HG03139 (cell line): ENCODE measurements around the gene SNRPA1.

Experiments
- ATAC-seq: cut with Tn5 transposase; IDR thresholded peaks from one replicate; pipeline ENCODE4 v1.9.1; 2021; ENCODE audit not compliant: unreplicated experiment

SNRPA1 gene

DNA sequence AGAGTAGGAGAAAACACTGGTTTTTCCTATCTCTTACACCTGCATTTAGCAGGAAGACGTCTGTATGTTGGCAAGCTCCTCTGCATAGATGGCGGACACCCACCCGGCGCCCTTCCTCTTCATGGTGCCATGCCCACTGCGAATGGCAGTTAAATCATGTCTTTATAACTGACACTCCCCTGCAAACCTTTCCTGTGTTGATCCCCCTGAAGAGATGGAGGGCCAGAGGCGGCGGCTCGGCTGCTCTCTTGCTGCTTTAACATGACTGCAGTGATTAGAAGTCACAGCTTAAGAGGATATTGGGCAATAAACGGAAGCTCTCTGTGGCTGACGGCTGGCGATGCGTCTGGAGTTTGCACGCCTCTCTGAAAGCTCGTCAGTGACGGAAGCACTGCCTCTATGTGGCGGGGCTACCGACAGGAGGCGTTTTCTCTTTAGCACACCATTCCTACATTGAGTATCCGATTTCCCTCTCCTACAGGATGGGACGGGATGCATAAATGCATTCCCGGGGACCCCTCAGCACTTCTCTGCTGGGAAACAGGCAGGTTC lies 25.5 kb upstream of the SNRPA1 start:
- no peak for ATAC-seq

DNA sequence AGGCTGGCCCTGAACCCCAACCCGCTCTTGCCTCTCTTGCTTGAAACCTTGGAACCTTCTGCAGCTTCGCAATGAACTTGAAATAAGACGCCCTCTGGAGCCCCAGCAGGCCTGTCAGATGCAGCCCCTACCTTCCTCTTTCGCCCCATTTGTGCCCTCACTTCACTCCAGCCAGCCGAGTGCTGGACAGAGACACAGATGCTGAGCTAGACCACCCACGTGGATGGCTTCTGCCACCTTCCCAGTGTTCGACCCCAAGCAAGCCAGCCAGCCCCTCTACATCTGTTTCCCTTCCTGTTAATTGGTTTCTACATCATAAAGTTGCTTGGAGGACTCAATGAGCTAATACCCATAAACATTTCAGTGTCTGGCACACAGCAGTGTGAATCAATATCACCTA lies 23.8 kb upstream of the SNRPA1 start:
- no peak for ATAC-seq

GRCh38 chr15:101318147-101318819 lies 23.2 kb upstream of the SNRPA1 start:
- ATAC-seq, result no peak

- no peak for ATAC-seq
Measured at GRCh38 chr15:101317336-101317872, 22.4 kb upstream of the SNRPA1 start.

DNA sequence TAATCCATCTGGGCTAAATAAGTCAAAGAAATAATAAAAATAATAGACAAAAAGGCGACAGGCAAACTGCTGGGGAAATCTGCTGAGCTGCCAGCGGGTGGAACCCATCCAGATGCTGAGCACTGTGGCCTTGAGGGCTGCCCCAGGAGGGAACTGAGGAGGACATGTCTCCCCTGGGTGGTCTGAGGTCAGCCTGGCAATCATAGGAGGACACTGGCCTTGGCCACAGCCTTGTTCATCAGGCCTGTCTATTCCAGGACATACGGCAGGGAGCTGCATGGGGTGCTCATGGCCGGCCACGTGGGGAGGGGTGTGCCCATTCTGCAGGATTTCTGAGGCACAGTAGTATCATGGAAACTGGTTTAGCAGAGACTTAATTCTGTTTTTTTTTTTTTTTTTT lies 21.5 kb upstream of the SNRPA1 start:
- ATAC-seq, result no peak

DNA sequence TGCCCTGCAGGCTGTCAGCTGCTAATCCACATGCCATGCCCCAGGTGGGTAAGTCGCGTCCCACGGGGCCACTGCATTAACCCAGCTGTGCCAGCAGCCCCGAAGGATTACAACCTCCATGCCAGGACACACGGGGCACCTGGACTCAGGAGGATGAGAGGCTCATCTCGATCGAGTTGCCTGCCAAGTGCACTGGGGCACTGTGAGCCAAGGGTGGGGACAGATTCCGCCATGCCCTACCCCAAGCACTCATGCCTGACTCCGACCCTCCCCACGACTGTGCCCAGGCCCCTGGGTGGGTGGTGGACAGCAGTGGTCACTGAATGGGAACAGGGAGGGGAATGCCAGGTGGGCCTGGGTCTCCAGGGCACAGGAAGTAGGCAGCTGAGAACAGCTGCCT lies 20.7 kb upstream of the SNRPA1 start:
- ATAC-seq, result no peak

DNA sequence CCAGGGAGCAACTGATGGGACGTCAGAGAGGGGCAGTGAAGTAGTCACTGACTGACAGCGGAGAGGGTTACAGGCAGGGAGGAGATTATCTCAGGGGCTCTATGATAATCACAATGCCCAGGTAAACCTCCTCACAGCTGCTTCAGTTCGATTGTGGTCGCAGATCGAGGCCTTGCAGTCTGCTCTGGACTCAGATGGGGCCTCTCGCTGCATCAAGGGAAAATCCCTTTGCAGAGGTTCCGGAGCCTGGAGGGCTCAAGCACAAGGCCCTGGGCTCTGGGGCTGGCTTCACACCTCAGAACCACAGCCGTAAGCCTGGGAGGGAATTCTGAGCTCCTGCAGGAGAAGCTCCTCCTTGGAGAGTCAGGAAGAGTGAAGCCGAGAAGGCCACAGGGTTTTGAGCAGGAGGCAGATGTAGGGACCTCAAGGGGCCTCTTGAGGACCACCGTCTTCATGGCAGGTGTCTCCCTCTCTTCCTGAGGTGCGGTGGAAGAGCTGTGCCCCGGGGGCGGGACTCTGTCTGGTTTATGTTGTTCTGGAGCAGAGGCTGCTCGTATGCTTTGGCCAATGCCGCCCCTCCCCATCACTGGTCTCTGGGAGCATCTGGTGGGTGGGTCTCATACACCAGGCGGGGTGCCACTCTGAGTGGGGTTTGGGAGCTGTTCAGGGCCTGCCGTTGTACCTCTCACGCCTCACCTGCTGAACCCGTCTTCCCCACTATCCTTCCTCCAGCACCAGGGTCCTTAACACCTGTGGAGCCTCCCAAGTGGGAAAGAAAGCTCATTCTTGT lies 19.5 kb upstream of the SNRPA1 start:
- no peak for ATAC-seq

DNA sequence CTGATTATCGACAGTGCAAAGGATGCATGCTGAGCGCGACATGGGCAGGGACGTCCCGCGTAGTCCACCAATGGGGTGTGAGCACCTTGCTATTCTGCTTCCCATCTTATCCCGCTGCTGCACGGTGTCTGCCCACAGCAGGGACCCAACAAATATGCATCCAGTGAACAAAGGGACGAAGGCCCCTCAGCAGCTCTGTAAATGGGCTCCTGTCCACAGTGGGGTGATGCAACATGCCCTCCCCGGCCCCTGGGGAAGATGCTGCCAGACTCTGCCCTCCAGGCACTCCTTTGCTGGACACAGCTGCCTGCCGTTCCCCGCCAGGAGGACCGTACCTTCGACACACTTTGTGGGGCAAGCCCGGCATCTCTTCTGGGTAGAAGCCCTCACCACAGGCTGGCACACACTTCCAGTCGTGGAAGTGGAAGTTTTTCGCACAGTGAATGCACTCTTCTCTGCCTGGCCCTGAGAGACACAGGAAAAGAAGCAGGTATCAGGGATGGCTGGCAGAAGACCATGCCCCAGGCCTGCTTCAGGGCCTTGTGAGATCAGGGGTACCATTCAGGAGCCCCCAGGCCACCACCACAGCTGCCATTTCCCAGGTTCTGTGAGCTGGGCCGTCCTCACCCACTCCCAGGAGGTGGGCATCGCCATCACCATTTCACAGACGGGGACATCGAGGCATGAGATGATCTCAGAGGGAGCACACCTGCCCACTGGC lies 18.2 kb upstream of the SNRPA1 start:
- ATAC-seq, result no peak

DNA sequence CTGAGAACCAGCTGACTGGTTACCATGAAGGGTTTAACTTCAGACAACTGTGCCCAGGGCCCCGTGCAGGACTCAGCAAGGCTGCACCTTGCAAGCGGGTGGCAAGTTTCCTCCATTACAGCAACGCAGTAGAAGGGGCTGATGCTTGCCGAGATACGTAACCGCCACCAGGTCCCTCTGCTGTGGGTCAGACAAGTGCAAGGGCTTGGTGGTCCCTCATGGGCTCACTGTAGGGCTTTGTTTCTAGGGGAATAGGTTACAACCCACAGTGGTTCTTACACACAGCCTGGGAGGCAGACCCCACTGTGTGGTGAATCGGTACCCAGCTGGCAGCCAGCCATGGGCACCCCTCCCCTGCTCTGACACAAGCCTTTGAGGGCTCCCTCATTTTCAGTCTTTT lies 15.5 kb upstream of the SNRPA1 start:
- ATAC-seq, result no peak

GRCh38 chr15:101310161-101310480 lies 15.1 kb upstream of the SNRPA1 start:
- no peak for ATAC-seq

- ATAC-seq, result no peak
Measured at GRCh38 chr15:101309436-101310160, 14.6 kb upstream of the SNRPA1 start.

DNA sequence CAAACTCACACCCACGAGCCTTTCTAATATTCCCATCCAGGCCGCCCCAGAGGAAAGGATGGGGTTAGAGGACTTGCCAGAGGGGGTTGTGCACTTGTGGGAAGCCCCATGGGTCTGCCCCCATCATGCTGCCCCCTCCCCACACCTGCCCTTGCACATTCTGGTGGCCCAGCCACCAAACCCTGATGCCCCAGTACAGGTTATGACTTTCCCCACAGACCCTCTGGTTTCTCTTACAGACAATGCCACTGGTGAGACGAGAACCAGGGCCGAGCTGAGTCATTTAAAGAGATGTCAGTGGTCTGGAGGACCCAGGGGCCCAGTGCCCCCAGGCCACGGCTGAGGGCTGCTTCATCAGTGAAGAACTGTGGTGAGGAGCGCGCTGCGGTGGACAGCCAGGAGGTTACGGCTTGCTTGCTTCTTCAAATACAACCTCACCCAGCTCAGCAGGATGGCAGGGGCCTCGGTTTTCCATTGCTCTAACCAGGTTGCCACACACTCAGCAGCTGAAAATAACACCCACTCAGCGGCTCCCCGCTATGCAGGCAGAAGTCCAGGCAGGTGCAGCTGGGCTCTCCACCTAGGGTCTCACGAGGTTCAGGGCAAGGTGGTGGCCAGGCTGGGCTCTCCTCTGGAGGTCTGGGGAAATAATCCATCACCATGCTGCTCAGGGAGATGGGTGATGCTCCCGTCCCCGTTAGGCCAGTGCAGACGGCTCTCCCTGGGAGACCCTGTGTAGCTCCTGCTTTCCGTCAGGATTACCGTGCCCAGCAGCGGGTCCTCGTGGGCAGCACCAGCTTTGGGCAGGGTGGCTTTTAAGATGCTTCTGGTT lies 13.8 kb upstream of the SNRPA1 start:
- ATAC-seq, result no peak

GRCh38 chr15:101307897-101308603 lies 13.0 kb upstream of the SNRPA1 start:
- ATAC-seq, result no peak

GRCh38 chr15:101307048-101307896 lies 12.2 kb upstream of the SNRPA1 start:
- ATAC-seq, result no peak

DNA sequence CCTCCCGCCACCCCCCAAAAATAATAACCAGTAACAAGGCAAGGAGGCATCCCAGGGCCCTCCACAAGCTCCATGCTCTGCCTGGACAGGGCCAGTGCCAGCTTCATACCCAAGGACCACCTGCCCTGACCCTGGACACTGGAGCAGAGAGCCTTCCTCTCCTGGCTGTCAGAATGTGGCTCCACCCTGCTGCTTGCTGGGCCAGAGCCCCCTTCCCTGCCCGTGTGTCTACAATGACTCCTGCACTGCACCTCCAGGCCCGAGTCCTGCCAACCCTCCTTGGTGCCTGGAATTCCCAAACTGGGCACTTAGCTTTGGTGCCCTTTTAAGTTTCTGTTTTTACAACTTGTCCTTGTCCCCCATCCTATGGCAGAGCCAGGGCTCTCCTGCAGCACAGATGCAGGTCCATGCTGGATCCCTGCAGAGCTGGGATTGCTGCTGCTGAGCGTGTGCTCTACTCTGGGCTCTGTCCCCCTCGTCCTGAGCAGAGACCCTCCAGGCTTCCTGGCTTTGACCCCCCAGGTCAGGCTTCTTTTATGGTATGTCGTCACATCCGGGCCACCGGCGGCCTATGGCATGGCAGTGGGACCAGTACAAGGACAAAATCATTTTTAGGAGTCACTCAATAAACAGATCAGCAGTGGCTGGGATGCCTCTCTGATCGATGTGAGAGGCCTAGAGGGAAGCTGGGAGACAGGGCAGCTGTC lies 11.4 kb upstream of the SNRPA1 start:
- no peak for ATAC-seq

DNA sequence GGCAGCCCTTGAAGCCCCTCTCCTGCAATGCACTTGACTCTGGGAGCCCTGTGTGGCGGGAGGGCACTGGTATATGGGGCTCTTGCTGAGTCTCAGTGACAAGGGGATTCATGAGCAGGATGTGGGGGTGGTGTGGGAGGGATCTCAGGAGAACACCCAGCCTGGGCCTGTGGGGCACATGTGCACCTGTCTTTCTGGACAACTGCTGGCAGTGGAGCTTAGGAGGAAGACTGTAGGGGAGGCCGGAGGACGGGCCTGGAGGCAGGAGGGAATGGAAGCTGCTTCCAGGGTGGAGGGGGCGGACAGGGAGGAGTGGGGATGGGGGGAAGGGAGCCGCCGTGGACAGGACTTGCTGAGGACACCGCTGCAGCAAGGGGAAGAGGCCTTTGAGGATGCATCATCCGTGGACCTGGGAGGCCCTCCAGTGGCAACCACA lies 10.8 kb upstream of the SNRPA1 start:
- ATAC-seq, result no peak

DNA sequence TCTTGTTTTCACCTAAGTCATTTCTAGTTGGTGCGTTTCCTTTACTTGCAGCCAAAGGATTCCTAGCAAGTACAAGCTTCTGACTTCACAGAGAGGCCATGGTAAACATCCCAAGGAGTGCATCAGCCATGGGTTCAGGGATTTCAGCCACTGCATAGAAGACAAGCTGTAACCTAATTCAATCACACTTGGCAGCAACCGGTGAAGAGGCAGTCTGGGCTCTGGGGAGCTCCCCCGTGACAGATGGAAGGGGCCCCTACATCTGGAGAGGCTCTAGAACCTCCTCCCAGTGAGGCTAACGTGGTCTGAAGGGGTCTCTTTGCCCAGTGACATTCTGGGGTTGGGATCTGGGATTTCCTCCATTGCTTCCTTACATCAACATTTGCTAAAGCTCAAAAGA lies 8.4 kb upstream of the SNRPA1 start:
- ATAC-seq, result no peak
